Smooth muscle cell (in vitro differentiated cells): ENCODE measurements around the gene ATXN7. TPM values are rescaled to one million over a fixed set of nuclear protein-coding genes. Genes with fewer than 3 reads are reported as not detected.

Source experiments
- DNase-seq: peaks from one replicate; lab custom pipeline; 2025; ENCODE audit not compliant: unreplicated experiment; lab: John Stamatoyannopoulos, UW
- H2AFZ ChIP-seq: fragments of 200-600 bp; sonication (generic); 2 replicates; pipeline ENCODE4 v1.6.0; 2016; ENCODE audit warnings: antibody characterized with exemption, low read depth, mild to moderate bottlenecking
- H3F3A ChIP-seq: fragments of 200-600 bp; sonication (generic); 2 replicates; pipeline ENCODE4 v1.6.0; 2017; ENCODE audit warnings: antibody characterized with exemption, low read depth
- H3K27ac ChIP-seq: fragments of 200-600 bp; sonication (generic); 2 replicates; pipeline ENCODE4 v1.5.1; 2016; ENCODE audit warnings: low read depth, mild to moderate bottlenecking
- H3K27me3 ChIP-seq: fragments of 200-600 bp; sonication (generic); 2 replicates; pipeline ENCODE4 v1.6.1; 2016; ENCODE audit warnings: low read depth, mild to moderate bottlenecking
- H3K36me3 ChIP-seq: fragments of 200-600 bp; sonication (generic); 2 replicates; pipeline ENCODE4 v1.5.1; 2016; ENCODE audit warnings: low read depth
- H3K4me1 ChIP-seq: fragments of 200-600 bp; sonication (generic); 2 replicates; pipeline ENCODE4 v1.5.1; 2016; ENCODE audit warnings: low read depth
- H3K4me2 ChIP-seq: fragments of 200-600 bp; sonication (generic); 2 replicates; pipeline ENCODE4 v1.6.0; 2016; ENCODE audit warnings: mild to moderate bottlenecking
- H3K4me3 ChIP-seq: fragments of 200-600 bp; sonication (generic); 2 replicates; pipeline ENCODE4 v1.5.1; 2016; ENCODE audit warnings: mild to moderate bottlenecking
- H3K79me2 ChIP-seq: fragments of 200-600 bp; sonication (generic); 2 replicates; pipeline ENCODE4 v1.6.0; 2016; ENCODE audit warnings: low read depth, mild to moderate bottlenecking
- H3K9ac ChIP-seq: fragments of 200-600 bp; sonication (generic); 2 replicates; pipeline ENCODE4 v1.6.0; 2016; ENCODE audit warnings: low read depth
- H3K9me3 ChIP-seq: fragments of 200-600 bp; sonication (generic); replicated peaks from 2 replicates; pipeline ENCODE4 v1.5.1; 2016; ENCODE audit warnings: low read depth
- H4K20me1 ChIP-seq: fragments of 200-600 bp; sonication (generic); 2 replicates; pipeline ENCODE4 v1.6.0; 2016; ENCODE audit warnings: low read depth
- WGBS: methylation state at CpG from one replicate; pipeline ENCODE4 v1.1.7; 2016; ENCODE audit warnings: low lambda C conversion rate; 5-methylcytosine and 5-hydroxymethylcytosine counted together
- polyA plus RNA-seq: library from polyadenylated mRNA; unstranded; fragments of >200 nt; fragmentation: Nextera tagmentation; extraction: Ambion mirVana; gene quantifications from 2 replicates; pipeline ENCODE4 v1.2.1, GENCODE V29; 2016
- total RNA-seq: library from RNA; depleted of rRNA; stranded (reverse); fragments of >200 nt; gene quantifications from 2 replicates; pipeline ENCODE4 v1.2.3, GENCODE V29; 2014
- TF ChIP-seq, protein P1 (sequence below): fragments of 200-600 bp; sonication (generic); IDR thresholded peaks from 2 replicates; pipeline ENCODE4 v1.5.1; 2017; ENCODE audit warnings: borderline replicate concordance, mild to moderate bottlenecking, antibody characterized with exemption; ENCODE audit not compliant: insufficient read depth, poor library complexity, severe bottlenecking

ATXN7 gene
- total and polyA plus RNA-seq, 2 experiments from 2014 or later: 3.6 to 14.1 TPM

DNA sequence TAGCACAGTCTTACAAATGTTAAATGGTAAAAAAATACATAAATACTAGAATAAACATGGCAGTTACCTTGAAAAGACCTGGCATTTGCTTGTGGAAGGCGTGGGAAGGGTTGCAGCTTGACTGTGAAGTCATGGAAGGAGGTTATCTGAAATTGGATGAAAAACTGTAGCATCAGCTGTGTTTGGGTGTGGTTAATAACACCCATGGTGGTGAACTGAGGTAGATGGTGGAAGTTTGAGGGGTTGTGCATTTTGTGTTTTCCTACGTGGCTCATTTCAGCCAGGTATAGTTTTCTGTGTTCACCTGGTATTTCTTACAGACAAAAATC lies 113.2 kb downstream of the ATXN7 start:
- H4K20me1 ChIP-seq: peaks cover 79% of the 10 kb centered on the region
- no peaks in the 10 kb centered on the region for H3K9me3 ChIP-seq
- peaks cover 49% of the 10 kb centered on the region for H3K4me1 ChIP-seq
- peaks cover 9% of the 10 kb centered on the region for H3K36me3 ChIP-seq
- peak overlapping the region; percentile 25 for H3K27ac ChIP-seq
- 86% methylated on average over 2 of the region's 2 CpGs for WGBS
- TF ChIP-seq, protein P1, sequence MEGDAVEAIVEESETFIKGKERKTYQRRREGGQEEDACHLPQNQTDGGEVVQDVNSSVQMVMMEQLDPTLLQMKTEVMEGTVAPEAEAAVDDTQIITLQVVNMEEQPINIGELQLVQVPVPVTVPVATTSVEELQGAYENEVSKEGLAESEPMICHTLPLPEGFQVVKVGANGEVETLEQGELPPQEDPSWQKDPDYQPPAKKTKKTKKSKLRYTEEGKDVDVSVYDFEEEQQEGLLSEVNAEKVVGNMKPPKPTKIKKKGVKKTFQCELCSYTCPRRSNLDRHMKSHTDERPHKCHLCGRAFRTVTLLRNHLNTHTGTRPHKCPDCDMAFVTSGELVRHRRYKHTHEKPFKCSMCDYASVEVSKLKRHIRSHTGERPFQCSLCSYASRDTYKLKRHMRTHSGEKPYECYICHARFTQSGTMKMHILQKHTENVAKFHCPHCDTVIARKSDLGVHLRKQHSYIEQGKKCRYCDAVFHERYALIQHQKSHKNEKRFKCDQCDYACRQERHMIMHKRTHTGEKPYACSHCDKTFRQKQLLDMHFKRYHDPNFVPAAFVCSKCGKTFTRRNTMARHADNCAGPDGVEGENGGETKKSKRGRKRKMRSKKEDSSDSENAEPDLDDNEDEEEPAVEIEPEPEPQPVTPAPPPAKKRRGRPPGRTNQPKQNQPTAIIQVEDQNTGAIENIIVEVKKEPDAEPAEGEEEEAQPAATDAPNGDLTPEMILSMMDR: no peak
- no peak overlapping the region for H3K9ac ChIP-seq
- H3K27me3 ChIP-seq: no peaks in the 10 kb centered on the region
- no peak for DNase-seq
- H3K79me2 ChIP-seq: peaks cover 10% of the 10 kb centered on the region
- H2AFZ ChIP-seq: no peak overlapping the region
- peak overlapping the region; percentile 70 for H3K4me2 ChIP-seq
- H3K4me3 ChIP-seq: no peak overlapping the region
- H3F3A ChIP-seq: peaks cover 12% of the 10 kb centered on the region

DNA sequence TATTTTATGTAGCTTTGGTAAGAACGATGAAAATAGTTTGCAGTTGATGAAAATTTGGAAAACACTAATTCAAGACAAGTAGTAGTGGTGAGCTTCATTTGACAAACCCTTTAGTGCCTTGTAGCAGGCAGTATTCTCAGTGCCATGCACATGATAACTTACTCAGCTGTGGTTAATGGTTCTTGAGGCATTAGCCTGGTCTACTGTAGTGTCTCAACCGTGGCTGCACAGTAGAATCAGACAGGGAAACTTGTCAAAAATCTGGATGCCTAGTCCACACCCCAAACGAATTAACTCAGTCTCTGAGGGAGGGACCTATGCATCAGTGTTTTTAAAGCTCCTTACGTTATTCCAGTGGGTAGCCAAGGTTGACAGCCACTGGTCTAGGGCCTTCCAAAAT lies 114.2 kb downstream of the ATXN7 start:
- no peak overlapping the region for H2AFZ ChIP-seq
- H3K9me3 ChIP-seq: no peaks in the 10 kb centered on the region
- peaks cover 38% of the 10 kb centered on the region for H3K4me1 ChIP-seq
- no peak overlapping the region for H3K9ac ChIP-seq
- no peak overlapping the region for H3K27ac ChIP-seq
- peaks cover 68% of the 10 kb centered on the region for H4K20me1 ChIP-seq
- H3F3A ChIP-seq: peaks cover 6% of the 10 kb centered on the region
- WGBS: 86% methylated on average over 4 of the region's 4 CpGs
- TF ChIP-seq, protein P1: no peak
- peaks cover 9% of the 10 kb centered on the region for H3K36me3 ChIP-seq
- no peak for DNase-seq
- H3K27me3 ChIP-seq: no peaks in the 10 kb centered on the region
- peaks cover 10% of the 10 kb centered on the region for H3K79me2 ChIP-seq
- no peak overlapping the region for H3K4me3 ChIP-seq
- H3K4me2 ChIP-seq: no peak overlapping the region

DNA sequence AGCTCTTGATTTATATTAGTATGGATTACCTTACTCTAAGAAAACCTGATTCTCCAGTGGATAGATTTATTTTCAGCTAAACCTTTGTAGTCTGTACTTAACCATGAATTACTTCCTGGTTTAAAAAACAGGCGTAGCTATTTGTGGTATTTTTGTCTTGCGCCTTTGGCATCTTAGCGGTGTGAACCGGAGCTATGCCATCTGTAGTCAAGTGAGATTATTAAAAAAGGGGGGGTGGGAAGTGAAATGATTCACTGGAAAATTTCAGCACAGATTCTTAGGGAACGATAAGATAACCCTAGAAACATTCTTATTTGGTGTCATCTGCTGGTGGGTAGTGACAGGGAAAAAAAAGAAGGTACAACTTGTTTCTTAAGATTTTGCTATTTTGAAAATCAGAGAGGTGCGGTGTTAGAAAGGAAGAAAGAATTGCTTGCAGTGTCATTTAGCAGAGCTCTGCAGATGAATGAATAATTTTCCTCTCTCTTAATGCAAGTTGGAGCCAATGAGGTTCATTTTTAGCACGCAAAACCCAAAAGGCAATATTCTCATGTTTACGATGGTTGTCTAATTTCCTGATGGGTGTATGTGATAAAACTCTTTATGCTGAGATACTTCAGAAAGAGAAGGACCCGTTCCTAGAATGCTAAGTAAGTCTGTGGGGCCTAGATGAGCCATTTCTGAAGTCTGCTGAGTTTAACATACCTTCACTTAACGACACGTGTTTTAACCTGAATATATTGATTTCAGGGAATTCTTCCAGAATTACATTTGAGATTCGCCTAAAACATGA lies 115.6 kb downstream of the ATXN7 start:
- Histone ChIP-seq H3K27ac (no peak overlapping the region), H3K4me3 (no peak overlapping the region), H2AFZ (no peak overlapping the region), H3K4me2 (no peak overlapping the region), H3F3A (peaks cover 6% of the 10 kb centered on the region), H4K20me1 (peaks cover 57% of the 10 kb centered on the region), H3K9ac (no peak overlapping the region), H3K9me3 (no peaks in the 10 kb centered on the region), H3K27me3 (no peaks in the 10 kb centered on the region), H3K36me3 (peaks cover 9% of the 10 kb centered on the region), H3K4me1 (peaks cover 33% of the 10 kb centered on the region), H3K79me2 (peaks cover 10% of the 10 kb centered on the region)
- no peak for DNase-seq
- 78% methylated on average over 12 of the region's 12 CpGs for WGBS
- TF ChIP-seq, protein P1: no peak

DNA sequence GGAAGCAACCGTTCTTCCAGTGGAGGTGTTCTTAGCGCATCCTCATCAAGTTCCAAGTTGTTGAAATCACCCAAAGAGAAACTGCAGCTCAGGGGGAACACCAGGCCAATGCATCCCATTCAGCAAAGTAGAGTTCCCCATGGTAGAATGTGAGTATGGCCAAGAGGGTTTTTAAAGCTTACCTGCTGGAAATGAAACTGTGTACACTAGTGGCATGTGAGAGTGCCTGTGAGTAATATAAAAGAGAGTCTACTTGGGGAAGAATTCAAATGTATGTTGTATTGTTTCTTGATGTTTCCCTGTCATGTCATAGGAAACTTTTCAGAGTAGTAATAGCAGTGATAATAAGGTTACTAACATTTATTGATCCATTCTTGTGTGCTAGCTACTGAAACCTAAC lies 116.4 kb downstream of the ATXN7 start:
- Histone ChIP-seq H3K4me3 (no peak overlapping the region), H3K36me3 (peaks cover 15% of the 10 kb centered on the region), H3K9ac (no peak overlapping the region), H3F3A (peaks cover 6% of the 10 kb centered on the region), H3K27me3 (no peaks in the 10 kb centered on the region), H3K4me2 (no peak overlapping the region), H2AFZ (no peak overlapping the region), H3K79me2 (peaks cover 10% of the 10 kb centered on the region), H3K4me1 (peaks cover 33% of the 10 kb centered on the region), H3K27ac (no peak overlapping the region), H3K9me3 (no peaks in the 10 kb centered on the region), H4K20me1 (peaks cover 57% of the 10 kb centered on the region)
- DNase-seq: no peak
- TF ChIP-seq, protein P1: no peak
- 97% methylated on average over 2 of the region's 2 CpGs for WGBS
